ENCODE data around the gene WASL. TPM values are rescaled to one million over a fixed set of nuclear protein-coding genes. Genes with fewer than 3 reads are reported as not detected.

The WASL gene
- total RNA-seq, 2 donors from 2014 or later = 37.7 to 64.9 TPM

- H3K27me3 ChIP-seq (replicated peaks; ENCODE audit: insufficient read depth) = no peaks in the 10 kb centered on the region
- no peak overlapping the region for H3K27ac ChIP-seq
- no peaks in the 10 kb centered on the region for H3K4me1 ChIP-seq (replicated peaks)
- DNase-seq (ENCODE audit: low spot score) = no peak
- no peaks in the 10 kb centered on the region for H3K9me3 ChIP-seq
- H3K4me3 ChIP-seq = no peak overlapping the region
- TF ChIP-seq, protein P1, sequence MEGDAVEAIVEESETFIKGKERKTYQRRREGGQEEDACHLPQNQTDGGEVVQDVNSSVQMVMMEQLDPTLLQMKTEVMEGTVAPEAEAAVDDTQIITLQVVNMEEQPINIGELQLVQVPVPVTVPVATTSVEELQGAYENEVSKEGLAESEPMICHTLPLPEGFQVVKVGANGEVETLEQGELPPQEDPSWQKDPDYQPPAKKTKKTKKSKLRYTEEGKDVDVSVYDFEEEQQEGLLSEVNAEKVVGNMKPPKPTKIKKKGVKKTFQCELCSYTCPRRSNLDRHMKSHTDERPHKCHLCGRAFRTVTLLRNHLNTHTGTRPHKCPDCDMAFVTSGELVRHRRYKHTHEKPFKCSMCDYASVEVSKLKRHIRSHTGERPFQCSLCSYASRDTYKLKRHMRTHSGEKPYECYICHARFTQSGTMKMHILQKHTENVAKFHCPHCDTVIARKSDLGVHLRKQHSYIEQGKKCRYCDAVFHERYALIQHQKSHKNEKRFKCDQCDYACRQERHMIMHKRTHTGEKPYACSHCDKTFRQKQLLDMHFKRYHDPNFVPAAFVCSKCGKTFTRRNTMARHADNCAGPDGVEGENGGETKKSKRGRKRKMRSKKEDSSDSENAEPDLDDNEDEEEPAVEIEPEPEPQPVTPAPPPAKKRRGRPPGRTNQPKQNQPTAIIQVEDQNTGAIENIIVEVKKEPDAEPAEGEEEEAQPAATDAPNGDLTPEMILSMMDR (IDR thresholded peaks at IDR 0.05) = no peak
- TF ChIP-seq POLR2A (IDR thresholded peaks at IDR 0.05) = no peak
- TF ChIP-seq POLR2AphosphoS5 (IDR thresholded peaks at IDR 0.05) = no peak
- 85% methylated on average over 4 of the region's 4 CpGs for WGBS
- no peaks in the 10 kb centered on the region for H3K36me3 ChIP-seq
- intact Hi-C loops (cut with DNase I) = no loop called here
These were observed 25.7 kb upstream of the WASL start for GRCh38 chr7:123774496-123774895.

DNA sequence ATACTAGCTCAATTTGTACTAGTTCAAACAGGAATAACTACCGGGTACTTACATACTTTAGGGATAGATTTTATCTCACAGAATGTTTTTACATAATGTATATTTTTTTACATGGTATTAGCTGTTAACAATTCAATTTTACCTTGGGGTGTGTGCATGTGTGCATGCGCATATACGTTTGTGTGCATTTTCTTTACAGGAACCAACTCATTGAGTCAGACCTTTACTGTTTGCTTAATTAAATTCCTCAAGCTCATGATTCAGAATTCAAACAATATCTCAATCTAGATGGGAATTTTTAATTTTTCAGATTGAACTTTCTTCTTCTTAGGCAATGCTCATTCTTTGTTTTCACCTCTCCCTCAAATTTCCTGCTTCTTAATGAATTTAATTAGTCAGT, 24.7 kb upstream of the WASL start:
- TF ChIP-seq, protein P1 (IDR thresholded peaks at IDR 0.05) = no peak
- TF ChIP-seq POLR2A (IDR thresholded peaks at IDR 0.05) (no peak), POLR2AphosphoS5 (IDR thresholded peaks at IDR 0.05) (no peak)
- no peaks in the 10 kb centered on the region for H3K36me3 ChIP-seq
- no peak overlapping the region for H3K27ac ChIP-seq
- WGBS = 66% methylated on average over 3 of the region's 3 CpGs
- no peaks in the 10 kb centered on the region for H3K9me3 ChIP-seq
- intact Hi-C loops (cut with DNase I) = no loop called here
- H3K27me3 ChIP-seq (replicated peaks; ENCODE audit: insufficient read depth) = no peaks in the 10 kb centered on the region
- H3K4me1 ChIP-seq (replicated peaks) = no peaks in the 10 kb centered on the region
- H3K4me3 ChIP-seq = no peak overlapping the region
- no peak for DNase-seq (ENCODE audit: low spot score)

DNA sequence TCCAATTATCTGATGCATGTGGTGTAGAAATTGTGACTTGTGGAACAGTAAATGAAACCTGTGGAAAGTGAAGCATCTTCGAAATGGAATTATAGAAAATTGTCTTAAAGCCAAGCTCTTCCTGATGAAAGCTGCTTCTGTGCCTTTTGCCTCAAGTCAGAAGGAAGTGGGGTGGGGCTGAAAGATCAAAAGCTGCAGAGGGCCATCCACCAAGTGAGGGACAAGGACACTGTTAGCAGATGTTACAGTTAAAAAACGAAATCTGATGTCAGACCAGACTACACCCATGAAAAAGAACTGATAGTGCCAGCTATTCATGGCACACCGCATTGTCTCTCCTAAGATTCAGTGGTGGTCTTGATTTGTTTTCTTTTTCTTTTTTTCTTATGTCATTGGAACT, 23.8 kb upstream of the WASL start:
- Histone ChIP-seq H3K9me3 (no peaks in the 10 kb centered on the region), H3K27ac (no peak overlapping the region), H3K36me3 (no peaks in the 10 kb centered on the region), H3K27me3 (replicated peaks; ENCODE audit: insufficient read depth) (no peaks in the 10 kb centered on the region), H3K4me1 (replicated peaks) (no peaks in the 10 kb centered on the region), H3K4me3 (no peak overlapping the region)
- TF ChIP-seq POLR2A (IDR thresholded peaks at IDR 0.05) = no peak
- TF ChIP-seq POLR2AphosphoS5 (IDR thresholded peaks at IDR 0.05) = no peak
- WGBS = 60% methylated on average over 3 of the region's 3 CpGs
- no peak for DNase-seq (ENCODE audit: low spot score)
- intact Hi-C loops (cut with DNase I) = no loop called here

- Histone ChIP-seq H3K27me3 (replicated peaks; ENCODE audit: insufficient read depth) (no peaks in the 10 kb centered on the region), H3K9me3 (no peaks in the 10 kb centered on the region), H3K4me3 (no peak overlapping the region), H3K27ac (no peak overlapping the region), H3K36me3 (no peaks in the 10 kb centered on the region), H3K4me1 (replicated peaks) (no peaks in the 10 kb centered on the region)
- no peak for TF ChIP-seq POLR2AphosphoS5 (IDR thresholded peaks at IDR 0.05)
- TF ChIP-seq, protein P1 (IDR thresholded peaks at IDR 0.05) = no peak
- no peak for TF ChIP-seq POLR2A (IDR thresholded peaks at IDR 0.05)
- DNase-seq (ENCODE audit: low spot score) = no peak
- intact Hi-C loops (cut with DNase I) = no loop called here
- WGBS = 82% methylated on average over 2 of the region's 2 CpGs
These were observed 23.0 kb upstream of the WASL start for GRCh38 chr7:123771846-123772245.

DNA sequence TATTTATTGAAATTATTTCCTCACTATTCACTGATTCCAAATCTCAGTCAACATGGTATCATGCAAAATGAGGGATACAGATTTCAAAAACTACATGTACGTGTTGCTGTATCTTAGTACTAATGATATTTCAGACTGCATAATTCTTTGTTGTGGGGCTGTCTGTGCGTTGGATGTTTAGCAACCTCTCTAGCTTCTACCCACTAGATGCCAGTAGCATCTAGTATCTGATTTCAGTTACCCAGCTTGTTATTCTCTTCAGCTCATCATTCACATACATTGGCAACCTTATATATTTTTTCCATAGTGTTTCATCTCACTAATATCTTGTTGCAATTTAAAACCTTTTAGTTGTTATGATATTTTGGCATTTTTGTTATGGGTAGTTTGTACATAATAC, 22.5 kb upstream of the WASL start:
- TF ChIP-seq POLR2AphosphoS5 (IDR thresholded peaks at IDR 0.05) (no peak), POLR2A (IDR thresholded peaks at IDR 0.05) (no peak)
- TF ChIP-seq, protein P1 (IDR thresholded peaks at IDR 0.05) = no peak
- no peak for DNase-seq (ENCODE audit: low spot score)
- no peaks in the 10 kb centered on the region for H3K27me3 ChIP-seq (replicated peaks; ENCODE audit: insufficient read depth)
- H3K4me3 ChIP-seq = no peak overlapping the region
- H3K27ac ChIP-seq = no peak overlapping the region
- WGBS = 74% methylated on average over 2 of the region's 2 CpGs
- H3K4me1 ChIP-seq (replicated peaks) = no peaks in the 10 kb centered on the region
- intact Hi-C loops (cut with DNase I) = no loop called here
- no peaks in the 10 kb centered on the region for H3K36me3 ChIP-seq
- no peaks in the 10 kb centered on the region for H3K9me3 ChIP-seq
